Measurements from ENCODE around the gene NFIB. TPM values are rescaled to one million over a fixed set of nuclear protein-coding genes. Genes with fewer than 3 reads are reported as not detected.

The NFIB gene
- total RNA-seq, 1 donor from 2014 or later = 104 TPM

- DNase-seq (ENCODE audit: low spot score in 2 of 2) = no peak
These were observed 4.5 kb downstream of the NFIB start for GRCh38 chr9:14309403-14309802.

GRCh38 chr9:14308853-14309145 lies 5.1 kb downstream of the NFIB start:
- no peak for FAIRE-seq
- DNase-seq (ENCODE audit: low spot score in 2 of 2) = no peak

More at GRCh38 chr9:14309403-14309802, 4.5 kb downstream of the NFIB start:
- FAIRE-seq = no peak

- no peak for FAIRE-seq
These were observed 5.7 kb downstream of the NFIB start for GRCh38 chr9:14307989-14308852.

GRCh38 chr9:14306672-14307660 lies 7.0 kb downstream of the NFIB start:
- FAIRE-seq (no peak), DNase-seq (ENCODE audit: low spot score in 2 of 2) (no peak)

More at GRCh38 chr9:14307989-14308852, 5.7 kb downstream of the NFIB start:
- no peak for DNase-seq (ENCODE audit: low spot score in 2 of 2)

- FAIRE-seq (peak; percentile 78), DNase-seq (ENCODE audit: low spot score in 2 of 2) (no peak)
These were observed 7.8 kb downstream of the NFIB start for GRCh38 chr9:14306188-14306587.

GRCh38 chr9:14304259-14304658 lies 9.7 kb downstream of the NFIB start:
- no peak for DNase-seq (ENCODE audit: low spot score in 2 of 2)
- no peak for FAIRE-seq

GRCh38 chr9:14303521-14303920 lies 10.4 kb downstream of the NFIB start:
- FAIRE-seq (peak; percentile 33), DNase-seq (ENCODE audit: low spot score in 2 of 2) (no peak)

GRCh38 chr9:14303100-14303499 lies 10.8 kb downstream of the NFIB start:
- DNase-seq (ENCODE audit: low spot score in 2 of 2) (no peak), FAIRE-seq (no peak)

- FAIRE-seq = no peak
These were observed 11.5 kb downstream of the NFIB start for GRCh38 chr9:14302405-14302804.

GRCh38 chr9:14301583-14302021 lies 12.3 kb downstream of the NFIB start:
- no peak for FAIRE-seq
- no peak for DNase-seq (ENCODE audit: low spot score in 2 of 2)

More at GRCh38 chr9:14302405-14302804, 11.5 kb downstream of the NFIB start:
- no peak for DNase-seq (ENCODE audit: low spot score in 2 of 2)

GRCh38 chr9:14301006-14301405 lies 12.9 kb downstream of the NFIB start:
- FAIRE-seq (no peak), DNase-seq (ENCODE audit: low spot score in 2 of 2) (no peak)

GRCh38 chr9:14300588-14300987 lies 13.4 kb downstream of the NFIB start:
- DNase-seq (ENCODE audit: low spot score in 2 of 2) (no peak), FAIRE-seq (no peak)

GRCh38 chr9:14300040-14300439 lies 13.9 kb downstream of the NFIB start:
- no peak for DNase-seq (ENCODE audit: low spot score in 2 of 2)
- no peak for FAIRE-seq

- FAIRE-seq (no peak), DNase-seq (ENCODE audit: low spot score in 2 of 2) (no peak)
These were observed 15.3 kb downstream of the NFIB start for GRCh38 chr9:14298601-14299022.

GRCh38 chr9:14296495-14297113 lies 17.3 kb downstream of the NFIB start:
- no peak for FAIRE-seq
- DNase-seq (ENCODE audit: low spot score in 2 of 2) = no peak

GRCh38 chr9:14294659-14295058 lies 19.3 kb downstream of the NFIB start:
- FAIRE-seq (no peak), DNase-seq (ENCODE audit: low spot score in 2 of 2) (no peak)

- no peak for DNase-seq (ENCODE audit: low spot score in 2 of 2)
- FAIRE-seq = no peak
These were observed 20.1 kb downstream of the NFIB start for GRCh38 chr9:14293801-14294200.

GRCh38 chr9:14292181-14292739 lies 21.7 kb downstream of the NFIB start:
- no peak for DNase-seq (ENCODE audit: low spot score in 2 of 2)
- FAIRE-seq = no peak

- DNase-seq (ENCODE audit: low spot score in 2 of 2) (no peak), FAIRE-seq (no peak)
These were observed 24.0 kb downstream of the NFIB start for GRCh38 chr9:14289916-14290315.

- no peak for DNase-seq (ENCODE audit: low spot score in 2 of 2)
- FAIRE-seq = no peak
These were observed 25.5 kb downstream of the NFIB start for GRCh38 chr9:14288433-14288832.
